ENCODE results near the gene NUP42.

Gene NUP42

DNA sequence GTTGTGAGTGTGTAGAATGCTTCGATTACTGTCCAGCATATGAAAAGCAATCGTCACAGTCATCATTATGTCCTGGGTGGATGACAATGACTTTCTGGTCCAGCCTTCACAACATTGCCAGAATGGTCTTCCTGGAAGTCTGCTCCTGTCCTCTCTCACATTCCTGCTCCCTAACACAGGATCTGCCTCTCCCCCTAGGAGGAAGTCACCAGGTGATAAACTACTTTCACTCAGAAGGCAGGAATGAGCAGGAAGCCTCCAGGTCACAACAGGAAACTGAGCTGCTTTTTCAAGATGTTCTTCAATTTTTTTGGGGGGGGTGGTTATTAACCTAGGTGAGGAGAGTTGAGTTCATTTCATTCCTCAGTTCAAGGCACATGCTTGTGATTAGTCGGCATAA, 51.1 kb downstream of the NUP42 start:
- no peak for DNase-seq (ENCODE audit: low read depth in 3 of 3, low spot score in 1 of 3)

DNA sequence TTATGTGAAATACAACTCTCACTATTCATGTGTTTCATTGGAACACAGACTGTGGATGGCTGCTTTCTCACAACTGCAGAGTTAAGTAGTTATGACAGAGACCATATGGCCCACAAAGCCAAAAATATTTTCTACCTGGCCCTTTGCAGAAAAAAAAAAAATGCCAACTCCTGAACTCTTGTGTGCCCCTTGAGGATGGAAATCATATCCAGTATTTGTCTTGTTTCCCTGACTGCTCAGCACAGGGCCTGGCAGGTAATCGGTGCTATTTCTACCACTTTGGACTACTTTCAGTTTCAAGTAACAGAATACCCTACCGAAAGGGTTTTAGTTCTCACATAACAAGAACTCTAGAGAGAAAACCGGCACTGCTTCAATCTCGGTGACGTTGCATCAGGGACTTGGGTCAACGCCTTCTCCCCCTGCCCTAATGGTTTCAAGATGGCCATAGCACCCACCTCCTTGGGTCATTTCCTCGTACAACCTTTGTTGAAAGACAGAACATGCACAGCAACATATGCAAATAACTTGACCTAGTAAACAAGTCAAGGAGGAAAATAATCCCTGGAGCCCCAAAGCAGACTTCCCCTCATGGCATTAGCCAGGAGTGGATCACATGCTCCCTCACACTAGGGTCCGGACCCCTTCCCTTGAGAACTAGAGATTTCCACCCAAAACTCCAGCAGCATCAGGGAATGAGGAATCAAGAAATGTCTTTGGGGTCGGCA, 52.9 kb downstream of the NUP42 start:
- DNase-seq (ENCODE audit: low read depth in 3 of 3, low spot score in 1 of 3): no peak

DNA sequence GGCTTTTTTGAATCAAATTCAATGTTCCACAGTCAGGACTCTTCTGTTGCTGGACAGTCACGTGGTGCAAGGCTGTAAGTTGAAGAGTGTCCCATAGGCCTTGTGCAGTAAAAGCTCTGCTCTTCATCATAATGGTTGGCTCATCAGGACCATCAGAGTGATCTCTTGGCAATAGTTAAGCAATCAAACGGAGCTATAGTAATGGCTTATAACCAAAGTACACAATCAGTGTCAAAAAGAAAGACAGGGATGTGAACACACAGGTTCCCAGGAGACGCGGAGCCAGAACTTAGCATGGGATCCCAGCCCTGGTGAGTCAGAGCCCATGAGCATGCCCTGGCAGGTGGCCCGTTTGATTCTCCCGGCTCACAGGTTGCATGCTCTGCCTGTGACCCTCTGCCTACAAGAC, 54.0 kb downstream of the NUP42 start:
- DNase-seq (ENCODE audit: low read depth in 3 of 3, low spot score in 1 of 3): no peak

DNA sequence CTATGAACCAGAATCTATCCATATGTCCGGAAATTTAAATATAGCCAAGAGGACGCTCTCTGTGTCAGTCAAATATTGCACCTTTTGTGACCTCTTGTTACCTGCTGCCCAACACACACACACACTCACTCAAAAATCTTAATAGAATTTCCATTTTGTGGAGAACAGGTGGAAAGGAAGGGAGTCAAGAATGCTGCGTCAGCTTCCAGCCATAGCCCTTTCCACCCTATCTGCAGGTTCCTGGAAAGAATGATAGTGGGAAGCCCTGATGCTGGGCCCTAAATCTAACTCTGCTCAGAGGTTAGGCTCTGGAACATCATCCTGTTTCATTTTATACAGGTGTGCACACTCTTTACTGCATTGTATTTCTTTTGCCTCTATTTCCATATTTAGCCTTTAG, 55.2 kb downstream of the NUP42 start:
- no peak for DNase-seq (ENCODE audit: low read depth in 3 of 3, low spot score in 1 of 3)

DNA sequence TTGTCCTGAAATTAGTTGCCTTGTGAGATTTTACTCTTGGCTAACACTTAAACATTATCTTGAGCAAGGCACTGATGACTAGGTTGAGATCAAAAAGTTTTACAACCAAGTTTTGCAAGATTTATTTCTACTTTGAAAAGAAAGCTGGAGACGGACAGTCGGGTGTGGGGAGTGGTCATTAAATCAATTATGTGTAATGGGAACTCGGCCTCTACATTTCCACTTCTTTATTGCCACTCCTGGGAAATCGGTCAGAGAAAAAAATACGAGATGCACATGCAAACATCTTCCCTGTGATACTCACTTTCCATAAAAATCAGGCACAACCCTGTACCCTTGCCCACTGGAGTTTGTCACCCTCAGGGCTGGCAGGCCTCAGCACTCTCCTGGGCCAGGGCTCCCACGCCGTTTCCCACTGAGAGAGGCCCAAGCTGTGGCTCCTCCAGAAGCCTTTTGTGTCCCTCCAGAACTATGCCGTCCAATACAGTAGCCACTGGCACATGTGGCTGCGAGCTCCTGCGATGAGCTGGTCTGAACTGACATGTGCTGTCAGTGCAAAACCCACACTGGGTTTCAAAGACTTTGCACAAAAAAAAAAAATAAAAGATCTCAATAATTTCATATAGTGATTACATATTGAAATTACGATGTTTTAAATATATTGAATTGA, 57.3 kb downstream of the NUP42 start:
- no peak for DNase-seq (ENCODE audit: low read depth in 3 of 3, low spot score in 1 of 3)

DNA sequence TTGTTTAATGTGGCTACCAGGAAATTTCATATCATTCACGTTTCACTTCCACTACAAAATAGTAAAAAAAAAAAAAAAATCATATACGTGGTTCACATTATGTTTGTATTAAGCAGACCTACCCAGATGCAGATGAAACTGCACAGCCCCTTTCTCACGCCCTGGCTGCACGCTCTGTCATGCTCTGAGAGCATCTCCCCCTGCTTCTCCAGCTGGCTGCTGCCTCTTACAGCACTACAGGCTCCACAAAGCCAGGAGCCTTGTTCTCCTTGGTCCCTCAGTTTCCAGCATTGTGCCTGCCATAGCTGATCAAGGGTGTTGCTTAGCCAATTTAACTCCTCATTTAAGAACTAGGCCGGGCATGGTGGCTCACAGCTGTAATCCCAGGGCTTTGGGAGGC, 57.9 kb downstream of the NUP42 start:
- DNase-seq (ENCODE audit: low read depth in 3 of 3, low spot score in 1 of 3): no peak

DNA sequence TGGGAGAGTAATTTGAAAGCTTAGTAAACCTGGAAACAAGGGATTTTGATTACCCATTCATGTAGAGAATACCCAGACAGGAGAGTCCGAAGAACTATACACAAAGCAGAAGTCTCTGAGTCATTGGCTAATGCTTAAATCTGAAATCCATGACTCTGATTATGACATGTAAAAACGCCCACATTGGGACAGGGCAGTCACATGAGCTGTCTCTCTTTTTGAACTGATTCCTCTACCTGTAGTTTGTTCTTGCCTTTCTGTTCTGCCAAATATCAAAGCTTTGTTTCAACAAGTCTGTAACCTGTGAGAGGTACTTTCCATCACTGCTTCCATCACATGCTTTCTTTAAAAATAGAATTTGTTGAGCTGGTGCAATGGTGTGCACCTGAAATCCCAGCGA, 60.5 kb downstream of the NUP42 start:
- no peak for DNase-seq (ENCODE audit: low read depth in 3 of 3, low spot score in 1 of 3)

DNA sequence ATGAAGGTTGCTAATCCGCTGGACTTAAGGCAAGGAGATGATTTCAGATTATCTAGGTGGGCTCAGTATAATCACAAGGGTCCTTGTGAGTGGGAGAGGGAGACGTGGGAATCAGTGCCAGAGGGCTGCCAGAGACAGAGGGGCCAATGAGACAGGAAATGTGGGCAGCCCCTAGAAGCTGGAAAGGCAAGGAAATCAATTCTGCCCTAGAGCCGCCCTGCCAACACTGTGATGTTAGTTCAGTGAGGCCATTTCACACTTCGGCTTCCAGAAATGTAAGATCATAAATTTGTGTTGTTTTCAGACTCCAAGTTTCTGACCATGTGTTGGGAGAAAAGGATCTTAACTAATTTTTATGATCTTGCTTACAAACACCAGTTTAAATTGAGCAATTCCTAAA, 61.1 kb downstream of the NUP42 start:
- DNase-seq (ENCODE audit: low read depth in 3 of 3, low spot score in 1 of 3): no peak

DNA sequence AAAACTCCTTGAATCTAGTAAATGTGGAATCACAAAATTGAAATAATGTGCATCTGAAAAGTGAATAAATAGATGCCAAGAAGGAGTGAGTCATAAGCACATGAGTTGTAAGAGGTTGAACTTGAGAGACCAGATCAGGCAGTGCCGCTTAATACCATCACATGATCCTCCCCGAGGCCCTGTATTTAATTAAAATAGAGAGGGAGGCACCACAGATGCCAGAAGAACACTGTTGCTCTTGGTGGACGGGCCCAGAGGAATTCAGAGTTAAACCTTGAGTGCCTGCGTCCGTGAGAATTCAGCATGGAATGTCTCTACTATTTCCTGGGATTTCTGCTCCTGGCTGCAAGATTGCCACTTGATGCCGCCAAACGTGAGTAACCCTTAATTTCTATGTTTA, 64.7 kb downstream of the NUP42 start, which contains the start of gene GPNMB:
GPNMB (plus strand) TSS at position 221 of the 400 bp plus-strand sequence; CDS start at position 304, 83 bp downstream.
- no peak for DNase-seq (ENCODE audit: low read depth in 3 of 3, low spot score in 1 of 3)

DNA sequence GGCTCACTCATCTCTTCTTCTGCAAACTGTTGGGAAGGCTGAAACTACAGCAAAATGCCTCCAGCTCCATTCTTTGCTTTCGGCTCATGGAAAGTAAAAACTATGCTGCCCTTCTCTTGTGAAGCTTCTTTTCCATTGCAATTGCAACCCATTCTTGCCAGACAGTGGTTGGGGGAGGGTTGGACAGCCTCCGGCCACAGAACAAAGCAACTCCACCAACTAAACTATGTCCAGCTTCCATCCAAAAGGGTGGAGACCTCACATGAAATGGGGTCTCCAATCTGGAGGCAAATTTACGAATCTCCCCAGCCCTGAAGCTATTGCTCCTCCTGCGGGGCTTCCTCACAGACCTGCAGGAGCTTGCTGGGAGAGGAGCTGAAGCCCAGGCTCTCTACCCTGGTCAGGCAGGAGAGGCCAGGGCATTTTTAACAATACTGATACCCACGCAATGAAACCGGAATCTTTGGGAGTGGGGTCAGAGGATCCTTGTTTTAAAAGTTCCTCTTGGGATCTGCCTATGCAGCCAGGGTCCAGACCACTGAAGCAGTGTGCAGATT, 65.3 kb downstream of the NUP42 start:
- no peak for DNase-seq (ENCODE audit: low read depth in 3 of 3, low spot score in 1 of 3)

DNA sequence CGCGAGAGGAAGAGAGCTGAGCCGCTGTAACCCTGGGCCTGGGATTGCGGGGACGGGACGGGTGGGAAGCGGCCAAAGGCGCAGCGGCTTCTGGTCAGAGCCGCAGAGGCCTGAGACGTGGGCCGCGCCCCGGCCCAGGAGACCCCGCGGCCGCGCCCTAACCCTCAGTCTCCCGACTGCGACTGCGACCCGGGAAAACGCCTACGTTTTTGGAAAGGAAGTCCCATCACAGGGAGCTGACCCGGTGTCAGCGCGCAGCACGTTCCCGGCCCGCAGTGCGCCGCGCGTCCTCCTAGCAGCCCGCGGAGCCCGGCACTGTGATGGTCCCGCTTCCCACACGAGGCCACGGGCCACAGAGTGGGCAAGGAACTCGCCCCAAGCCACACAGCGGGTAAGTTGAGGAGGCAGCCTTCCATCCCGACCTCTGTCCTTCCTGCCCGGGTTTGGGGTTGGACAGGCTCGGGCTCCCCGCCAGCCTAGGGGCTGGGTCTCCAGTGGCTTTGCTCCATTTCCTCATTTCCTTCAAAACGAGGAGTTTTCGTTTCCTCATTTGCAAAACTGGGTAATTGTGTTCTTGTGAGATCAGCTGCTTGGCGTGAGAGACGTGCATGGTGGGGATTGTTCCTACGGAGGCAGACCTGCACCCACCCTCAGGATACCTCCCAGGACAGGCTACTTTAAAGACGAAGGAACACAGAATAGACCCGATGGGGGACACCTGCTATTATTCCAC, 65.9 kb downstream of the NUP42 start:
- DNase-seq (ENCODE audit: low read depth in 3 of 3, low spot score in 1 of 3): no peak

DNA sequence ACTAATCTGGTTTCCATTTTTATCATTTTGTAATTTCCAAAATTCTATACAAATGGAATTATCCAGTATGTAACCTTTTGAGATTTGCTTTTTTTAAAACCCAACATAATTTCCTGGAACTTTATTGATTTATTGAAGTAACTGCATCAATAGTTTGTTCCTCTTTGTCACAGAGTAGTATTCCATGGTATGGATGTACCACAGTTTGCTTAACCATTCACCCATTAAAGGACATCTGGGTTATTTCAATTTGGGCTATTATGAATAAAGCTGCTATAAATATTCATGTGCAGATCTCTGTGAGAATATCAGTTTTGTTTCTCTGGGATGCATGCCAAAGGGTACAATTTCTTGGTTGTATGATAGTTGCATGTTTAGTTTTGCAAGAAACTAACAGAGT, 67.6 kb downstream of the NUP42 start:
- no peak for DNase-seq (ENCODE audit: low read depth in 3 of 3, low spot score in 1 of 3)

Measured in stimulated activated CD4-positive, alpha-beta T cell treated with anti-CD3 and anti-CD28 coated beads, TNF-alpha, amount 100 ng/mL, for 1 hour (primary cell).